Neuronal stem cell (in vitro differentiated cells): ENCODE results near the gene OPRM1. TPM values are rescaled to one million over a fixed set of nuclear protein-coding genes. Genes with fewer than 3 reads are reported as not detected.

Experiments
- DNase-seq: peaks from one replicate; pipeline ENCODE4 v3.0.0-alpha.2; 2013; ENCODE audit warnings: low spot score
- H2AFZ ChIP-seq: one replicate; pipeline ENCODE4 v1.6.1; 2013; ENCODE audit warnings: mild to moderate bottlenecking, low read length, inconsistent platforms
- H2AK5ac ChIP-seq: 2 replicates; pipeline ENCODE4 v1.6.1; 2013; ENCODE audit warnings: low read depth, mild to moderate bottlenecking, inconsistent platforms, low read length, moderate library complexity, mixed read lengths
- H2BK120ac ChIP-seq: 2 replicates; pipeline ENCODE4 v1.6.1; 2013; ENCODE audit warnings: low read depth, mild to moderate bottlenecking, inconsistent platforms, low read length, moderate library complexity, mixed read lengths
- H2BK12ac ChIP-seq: one replicate; pipeline ENCODE4 v1.6.1; 2013; ENCODE audit warnings: low read length, inconsistent platforms
- H2BK15ac ChIP-seq: 2 replicates; pipeline ENCODE4 v1.6.1; 2013; ENCODE audit warnings: mild to moderate bottlenecking, low read length, inconsistent platforms, mixed read lengths
- H2BK5ac ChIP-seq: one replicate; pipeline ENCODE4 v1.6.1; 2013; ENCODE audit warnings: inconsistent platforms, mild to moderate bottlenecking, low read length, moderate library complexity
- H3K14ac ChIP-seq: one replicate; pipeline ENCODE4 v1.6.1; 2013; ENCODE audit warnings: low read length, inconsistent platforms
- H3K18ac ChIP-seq: 2 replicates; pipeline ENCODE4 v1.6.1; 2013; ENCODE audit warnings: low read length, inconsistent platforms
- H3K23ac ChIP-seq: 2 replicates; pipeline ENCODE4 v1.6.1; 2013; ENCODE audit warnings: low read depth, mild to moderate bottlenecking, mixed read lengths, low read length, inconsistent platforms; ENCODE audit not compliant: poor library complexity
- H3K27ac ChIP-seq: replicated peaks from 3 replicates; pipeline ENCODE4 v1.5.1; 2013; ENCODE audit warnings: low read length, inconsistent platforms
- H3K27me3 ChIP-seq, 3 experiments: 2 replicates each; pipeline ENCODE4 v1.6.1; 2013; ENCODE audit warnings: low read length in 3 of 3, mild to moderate bottlenecking in 2 of 3, inconsistent platforms in 1 of 3, low read depth in 1 of 3, mixed read lengths in 1 of 3, moderate library complexity in 1 of 3; ENCODE audit not compliant: control insufficient read depth in 3 of 3, insufficient read depth in 3 of 3
- H3K36me3 ChIP-seq, 2 donors: replicated peaks in 1 of 2; 2 replicates each; pipeline ENCODE4 v1.6.1; 2013; ENCODE audit warnings: low read length in 2 of 2; ENCODE audit not compliant: control insufficient read depth in 2 of 2, insufficient read depth in 2 of 2
- H3K4ac ChIP-seq: 2 replicates; pipeline ENCODE4 v1.6.1; 2013; ENCODE audit warnings: inconsistent platforms, mild to moderate bottlenecking, low read length, moderate library complexity
- H3K4me1 ChIP-seq, 2 donors: 1 replicate in 1 of 2; 2 replicates in 1 of 2; pipeline ENCODE4 v1.6.1; 2013; ENCODE audit warnings: low read length in 2 of 2, low read depth in 1 of 2; ENCODE audit not compliant: control insufficient read depth in 2 of 2, insufficient read depth in 1 of 2
- H3K4me2 ChIP-seq: one replicate; pipeline ENCODE4 v1.6.1; 2013; ENCODE audit warnings: mild to moderate bottlenecking, low read length, inconsistent platforms; ENCODE audit not compliant: insufficient read depth, poor library complexity, severe bottlenecking
- H3K4me3 ChIP-seq, 2 donors: 2 replicates each; pipeline ENCODE4 v1.5.1; 2013; ENCODE audit warnings: low read length in 2 of 2, mild to moderate bottlenecking in 2 of 2, inconsistent platforms in 1 of 2, moderate library complexity in 1 of 2
- H3K79me1 ChIP-seq: one replicate; pipeline ENCODE4 v1.6.1; 2013; ENCODE audit warnings: low read depth, mild to moderate bottlenecking, inconsistent platforms, low read length, moderate library complexity
- H3K9ac ChIP-seq: one replicate; pipeline ENCODE4 v1.6.1; 2013; ENCODE audit warnings: mild to moderate bottlenecking, low read depth, low read length, inconsistent platforms; ENCODE audit not compliant: poor library complexity
- H3K9me3 ChIP-seq, 2 donors: replicated peaks in 1 of 2; 2 replicates each; pipeline versions ENCODE3 to v1.6.1; 2013; ENCODE audit warnings: low read length in 2 of 2, mild to moderate bottlenecking in 2 of 2, inconsistent platforms in 1 of 2, low read depth in 1 of 2, mixed read lengths in 1 of 2, moderate library complexity in 1 of 2; ENCODE audit not compliant: control insufficient read depth in 2 of 2, insufficient read depth in 1 of 2
- H4K8ac ChIP-seq: one replicate; pipeline ENCODE4 v1.6.1; 2013; ENCODE audit warnings: low read depth, mild to moderate bottlenecking, inconsistent platforms, low read length, moderate library complexity
- H4K91ac ChIP-seq: one replicate; pipeline ENCODE4 v1.6.1; 2013; ENCODE audit warnings: low read length, low read depth, mild to moderate bottlenecking, inconsistent platforms; ENCODE audit not compliant: poor library complexity
- WGBS, 2 donors: extraction: QIAGEN DNeasy Blood & Tissue Kit; methylation state at CpG; one replicate each; pipeline ENCODE4 v1.1.7; 2013; ENCODE audit warnings: missing lambda C conversion rate in 2 of 2, mixed read lengths in 1 of 2; ENCODE audit not compliant: insufficient read length in 2 of 2, insufficient replicate concordance in 1 of 2; ENCODE audit errors: extremely low coverage in 2 of 2; 5-methylcytosine and 5-hydroxymethylcytosine counted together
- polyA plus RNA-seq, 2 experiments: library from polyadenylated mRNA; stranded (reverse); fragments of 200-250 nt; gene quantifications; one replicate each; pipeline ENCODE4 v1.2.3, GENCODE V29; 2013

Gene OPRM1
- polyA plus RNA-seq (2013, experiment 1 of 2) = not detected
- not detected for polyA plus RNA-seq (2013, experiment 2 of 2)

DNA sequence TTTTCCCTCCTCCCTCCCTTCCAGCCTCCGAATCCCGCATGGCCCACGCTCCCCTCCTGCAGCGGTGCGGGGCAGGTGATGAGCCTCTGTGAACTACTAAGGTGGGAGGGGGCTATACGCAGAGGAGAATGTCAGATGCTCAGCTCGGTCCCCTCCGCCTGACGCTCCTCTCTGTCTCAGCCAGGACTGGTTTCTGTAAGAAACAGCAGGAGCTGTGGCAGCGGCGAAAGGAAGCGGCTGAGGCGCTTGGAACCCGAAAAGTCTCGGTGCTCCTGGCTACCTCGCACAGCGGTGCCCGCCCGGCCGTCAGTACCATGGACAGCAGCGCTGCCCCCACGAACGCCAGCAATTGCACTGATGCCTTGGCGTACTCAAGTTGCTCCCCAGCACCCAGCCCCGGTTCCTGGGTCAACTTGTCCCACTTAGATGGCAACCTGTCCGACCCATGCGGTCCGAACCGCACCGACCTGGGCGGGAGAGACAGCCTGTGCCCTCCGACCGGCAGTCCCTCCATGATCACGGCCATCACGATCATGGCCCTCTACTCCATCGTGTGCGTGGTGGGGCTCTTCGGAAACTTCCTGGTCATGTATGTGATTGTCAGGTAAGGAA is at the start of gene OPRM1:
Gene OPRM1 (plus strand): TSS at position 10 of the 612 bp plus-strand sequence. CDS start 305 bp downstream, at position 315.
- H2AFZ ChIP-seq = no peak within 1 kb of the TSS
- no peak within 1 kb of the TSS for H3K14ac ChIP-seq

DNA sequence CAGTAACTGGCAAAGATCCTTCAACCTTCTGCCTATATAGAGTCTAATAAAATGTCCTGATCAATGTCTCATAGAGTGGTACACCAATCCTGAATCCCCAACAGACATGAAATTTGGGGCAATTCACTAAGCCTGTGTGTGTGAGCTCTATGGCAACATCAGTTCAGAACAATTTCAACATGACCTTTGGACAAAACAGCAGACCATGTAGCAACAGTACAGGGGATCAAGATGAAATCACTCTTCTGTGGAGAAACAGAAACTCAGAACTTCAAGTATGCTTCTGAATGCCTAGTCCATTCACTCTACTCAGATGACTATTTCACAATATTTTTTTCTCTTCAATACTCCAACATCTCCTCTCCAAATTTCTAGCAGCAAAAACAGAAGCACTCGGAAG is 49.1 kb upstream of the OPRM1 start:
- no peak overlapping the region for H3K27ac ChIP-seq
- H3K9me3 ChIP-seq = no peaks in the 10 kb centered on the region
- H3K4ac ChIP-seq = no peak overlapping the region
- H3K79me1 ChIP-seq = no peaks in the 10 kb centered on the region
- H2BK12ac ChIP-seq = no peak overlapping the region
- H4K8ac ChIP-seq = no peak overlapping the region
- no peak for DNase-seq
- H3K14ac ChIP-seq = no peak overlapping the region
- H2BK5ac ChIP-seq = no peak overlapping the region
- H3K27me3 ChIP-seq = no peaks in the 10 kb centered on the region
- no peak overlapping the region for H2BK15ac ChIP-seq
- WGBS, 2 donors = no CpG with 5 or more reads among the region's 1 CpG
- H3K4me2 ChIP-seq = no peak overlapping the region
- H3K23ac ChIP-seq = no peak overlapping the region
- no peak overlapping the region for H3K9ac ChIP-seq
- H4K91ac ChIP-seq = no peak overlapping the region
- H3K4me3 ChIP-seq = no peak overlapping the region
- H3K36me3 ChIP-seq = no peaks in the 10 kb centered on the region
- no peak overlapping the region for H3K18ac ChIP-seq
- no peak overlapping the region for H2BK120ac ChIP-seq
- H2AK5ac ChIP-seq = no peak overlapping the region
- H2AFZ ChIP-seq = no peak overlapping the region
- H3K4me1 ChIP-seq = no peaks in the 10 kb centered on the region

More for the DNA sequence above, at the start of gene OPRM1:
- Histone ChIP-seq H3K23ac (no peak within 1 kb of the TSS), H2BK12ac (no peak within 1 kb of the TSS), H3K27ac (no peak within 1 kb of the TSS), H2AK5ac (no peak within 1 kb of the TSS), H3K4ac (no peak within 1 kb of the TSS), H4K91ac (no peak within 1 kb of the TSS), H3K18ac (no peak within 1 kb of the TSS), H3K9ac (no peak within 1 kb of the TSS), H3K4me2 (peak within 1 kb of the TSS; percentile 67), H3K36me3 (no peaks in the 10 kb centered on the region), H3K79me1 (no peaks in the 10 kb centered on the region), H3K4me3 (peak within 1 kb of the TSS in 1 of 2 donors; percentile 72), H4K8ac (no peak within 1 kb of the TSS), H3K4me1 (peaks cover 0 to 7% of the 10 kb centered on the region in 2 donors), H2BK5ac (no peak within 1 kb of the TSS), H2BK120ac (no peak within 1 kb of the TSS), H3K9me3 (no peaks in the 10 kb centered on the region), H3K27me3 (peaks cover 0 to 10% (median 9%) of the 10 kb centered on the region in 3 experiments), H2BK15ac (no peak within 1 kb of the TSS)
- WGBS, 2 donors = no CpG with 5 or more reads among the region's 38 CpGs
- DNase-seq = peak; percentile 83

DNA sequence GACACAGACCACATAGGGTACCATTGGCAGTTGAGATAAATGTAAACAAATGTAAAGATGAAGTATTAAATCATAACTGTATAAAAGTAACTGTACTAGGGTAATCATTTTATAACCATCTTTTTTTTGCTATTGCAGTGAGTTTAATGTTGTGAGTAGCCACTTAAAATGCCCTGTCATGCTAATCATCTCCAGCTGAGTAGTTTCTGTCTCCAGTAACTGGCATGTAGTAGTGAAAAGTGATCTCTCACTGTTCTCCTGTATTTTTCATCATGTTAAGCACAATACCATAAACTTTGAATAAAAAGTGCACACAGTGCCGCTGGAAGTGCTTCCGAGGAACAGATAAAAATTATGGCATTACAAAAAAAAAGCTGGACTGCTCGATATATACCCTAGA is 45.0 kb upstream of the OPRM1 start:
- WGBS, 2 donors = no CpG with 5 or more reads among the region's 3 CpGs
- H2AFZ ChIP-seq = no peak overlapping the region
- no peak overlapping the region for H2BK12ac ChIP-seq
- no peak overlapping the region for H3K4me3 ChIP-seq
- no peaks in the 10 kb centered on the region for H3K36me3 ChIP-seq
- H3K79me1 ChIP-seq = no peaks in the 10 kb centered on the region
- H3K14ac ChIP-seq = no peak overlapping the region
- no peak overlapping the region for H3K4ac ChIP-seq
- H3K4me1 ChIP-seq = no peaks in the 10 kb centered on the region
- no peak overlapping the region for H4K8ac ChIP-seq
- H3K27ac ChIP-seq = no peak overlapping the region
- no peak overlapping the region for H3K4me2 ChIP-seq
- no peaks in the 10 kb centered on the region for H3K9me3 ChIP-seq
- H3K9ac ChIP-seq = no peak overlapping the region
- no peak overlapping the region for H4K91ac ChIP-seq
- no peak overlapping the region for H3K18ac ChIP-seq
- H2AK5ac ChIP-seq = no peak overlapping the region
- no peak overlapping the region for H2BK5ac ChIP-seq
- DNase-seq = no peak
- H2BK15ac ChIP-seq = no peak overlapping the region
- no peak overlapping the region for H3K23ac ChIP-seq
- no peaks in the 10 kb centered on the region for H3K27me3 ChIP-seq
- H2BK120ac ChIP-seq = no peak overlapping the region

GRCh38 chr6:153994811-153995210 is 44.2 kb upstream of the OPRM1 start:
- Histone ChIP-seq H2BK12ac (no peak overlapping the region), H3K9me3 (no peaks in the 10 kb centered on the region), H3K23ac (no peak overlapping the region), H2BK5ac (no peak overlapping the region), H4K91ac (no peak overlapping the region), H3K36me3 (no peaks in the 10 kb centered on the region), H3K4me2 (no peak overlapping the region), H2BK15ac (no peak overlapping the region), H3K18ac (no peak overlapping the region), H3K79me1 (no peaks in the 10 kb centered on the region), H3K4me3 (no peak overlapping the region), H3K14ac (no peak overlapping the region), H3K27me3 (no peaks in the 10 kb centered on the region), H2BK120ac (no peak overlapping the region), H2AFZ (no peak overlapping the region), H4K8ac (no peak overlapping the region), H3K9ac (no peak overlapping the region), H3K4me1 (no peaks in the 10 kb centered on the region), H2AK5ac (no peak overlapping the region), H3K4ac (no peak overlapping the region), H3K27ac (no peak overlapping the region)
- DNase-seq = no peak
- no CpG with 5 or more reads among the region's 2 CpGs for WGBS, 2 donors
